ENCODE data around the gene PRKAR2A.
"Not testable (repeated sequence)": the region's sequence is repeated elsewhere in the genome, so short reads cannot be mapped to it uniquely, and the experiment has no call there.

Gene PRKAR2A

DNA sequence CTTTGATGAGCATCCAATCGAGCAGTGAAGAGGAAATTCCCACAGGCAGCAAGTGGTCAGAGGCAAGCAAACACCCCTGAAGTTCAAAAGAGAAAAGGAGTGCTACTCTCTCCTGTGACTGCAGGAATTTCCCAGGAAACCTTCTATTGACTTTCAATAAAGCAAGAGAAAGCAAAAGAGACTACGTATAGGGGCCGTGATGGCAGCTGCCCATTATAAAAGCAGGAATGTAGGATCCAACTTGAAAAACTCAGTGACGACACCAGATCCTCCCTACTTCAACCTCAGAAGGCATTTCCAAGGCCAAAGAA is 77.5 kb downstream of the PRKAR2A start:
- no peak for DNase-seq

DNA sequence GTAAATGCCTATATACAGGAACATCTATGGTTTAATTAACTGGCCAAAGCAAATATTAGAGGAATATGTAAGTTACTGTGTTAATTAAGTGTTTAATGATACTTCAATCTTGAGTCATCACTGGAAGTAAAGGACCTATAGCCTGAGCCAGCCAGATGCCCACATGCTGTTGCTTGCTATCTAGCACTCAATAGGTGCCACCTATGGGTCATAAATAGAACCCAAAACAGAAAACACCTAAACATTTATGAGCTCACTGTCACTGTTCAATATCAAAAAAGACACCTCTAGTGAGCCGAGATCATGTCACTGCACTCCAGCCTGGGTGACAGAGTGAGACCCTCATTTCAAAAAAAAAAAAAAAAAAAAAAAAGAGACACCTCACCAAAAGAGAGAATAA is 82.3 kb downstream of the PRKAR2A start:
- DNase-seq: no peak

DNA sequence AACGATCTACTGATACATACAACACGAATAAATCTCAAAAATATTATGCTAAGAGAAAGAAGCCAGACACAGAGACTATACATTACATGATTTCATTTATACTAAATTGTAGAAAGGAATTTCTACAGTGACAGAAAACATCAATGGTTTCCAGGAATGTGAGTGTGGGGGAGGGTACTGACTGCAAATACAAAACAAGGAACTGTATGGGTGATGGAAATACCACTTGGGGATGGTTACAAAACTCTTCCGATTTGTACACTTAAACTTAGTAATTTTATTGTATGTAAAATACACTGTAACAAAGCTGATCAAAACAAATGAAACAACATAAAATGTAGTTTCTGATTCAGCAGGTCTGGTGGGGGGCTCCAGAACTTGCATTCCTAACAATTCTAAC is 84.9 kb downstream of the PRKAR2A start:
- DNase-seq: no peak

DNA sequence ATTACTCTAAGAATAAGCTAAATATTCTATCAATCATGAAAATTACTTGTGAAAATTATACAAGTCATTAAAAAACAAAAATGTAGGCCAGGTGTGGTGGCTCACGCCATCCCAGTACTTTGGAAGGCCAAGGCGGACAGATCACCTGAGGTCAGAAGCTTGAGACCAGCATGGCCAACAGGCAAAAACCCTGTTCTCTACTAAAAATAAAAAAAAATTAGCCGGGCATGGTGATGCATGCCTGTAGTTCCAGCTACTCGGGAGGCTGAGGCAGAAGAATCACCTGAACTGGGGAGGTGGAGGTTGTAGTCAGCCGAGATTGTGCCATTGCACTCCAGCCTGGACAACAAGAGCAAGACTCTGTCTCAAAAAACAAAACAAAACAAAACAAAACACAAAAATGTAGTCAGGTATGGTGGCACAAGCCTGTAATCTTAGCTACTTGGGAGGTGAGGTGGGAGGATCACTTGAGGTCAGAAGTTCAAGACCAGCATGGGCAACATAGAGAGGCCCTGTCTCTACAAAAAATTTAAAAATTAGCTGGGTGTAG is 87.6 kb downstream of the PRKAR2A start:
- DNase-seq: not testable (repeated sequence)

DNA sequence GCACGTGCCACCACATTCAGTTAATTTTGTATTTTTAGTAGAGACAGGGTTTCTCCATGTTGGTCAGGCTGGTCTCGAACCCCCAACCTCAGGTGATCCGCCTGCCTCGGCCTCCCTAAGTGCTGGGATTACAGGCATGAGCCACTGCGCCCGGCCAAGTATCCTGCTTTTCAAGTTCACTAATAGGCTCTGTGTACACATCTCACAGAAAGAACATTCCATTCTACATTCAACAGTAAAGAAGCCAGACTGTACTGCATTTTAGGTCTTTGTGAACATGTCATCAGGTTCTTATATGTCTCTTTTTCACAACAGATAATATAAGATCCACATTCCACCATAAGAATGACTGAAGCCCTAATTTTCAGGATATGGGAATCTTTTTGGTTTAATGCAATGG is 88.1 kb downstream of the PRKAR2A start:
- not testable (repeated sequence) for DNase-seq

DNA sequence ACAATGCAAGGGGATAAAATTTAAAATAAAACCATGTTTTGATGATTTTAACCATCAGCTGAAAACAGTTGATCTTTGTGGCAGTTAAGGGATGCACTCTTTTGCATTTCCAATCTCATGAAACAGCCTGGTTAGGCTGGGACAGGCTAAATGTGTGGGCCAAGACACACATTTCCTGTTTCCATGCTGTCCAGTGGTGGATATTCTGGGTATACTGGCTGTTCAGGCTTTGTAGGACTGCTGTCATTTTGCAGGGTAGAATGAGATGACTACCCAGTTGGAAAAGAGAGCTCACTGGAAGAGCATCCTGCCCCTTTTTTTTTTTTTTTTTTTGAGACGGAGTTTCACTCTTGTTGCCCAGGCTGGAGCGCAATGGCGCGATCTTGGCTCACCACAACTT is 88.6 kb downstream of the PRKAR2A start:
- DNase-seq: no peak

DNA sequence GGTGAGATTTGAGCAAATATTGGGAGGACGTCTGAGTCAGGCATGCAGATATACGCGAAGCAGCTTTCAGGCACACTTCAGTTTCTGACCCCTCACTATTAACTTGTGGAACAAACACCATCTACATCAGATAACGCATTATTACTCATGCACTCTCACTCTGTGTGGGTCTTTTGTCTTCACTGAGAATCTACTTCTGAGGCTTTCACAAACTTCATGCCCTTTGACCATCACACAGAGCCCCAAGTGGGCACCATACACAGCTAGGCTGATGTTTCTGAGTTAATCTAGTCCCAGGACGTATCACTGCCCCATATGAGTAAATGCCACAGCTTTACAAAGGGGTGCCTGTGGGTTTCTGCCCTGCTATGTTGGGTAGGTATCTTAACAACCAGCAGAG is 91.0 kb downstream of the PRKAR2A start:
- no peak for DNase-seq

DNA sequence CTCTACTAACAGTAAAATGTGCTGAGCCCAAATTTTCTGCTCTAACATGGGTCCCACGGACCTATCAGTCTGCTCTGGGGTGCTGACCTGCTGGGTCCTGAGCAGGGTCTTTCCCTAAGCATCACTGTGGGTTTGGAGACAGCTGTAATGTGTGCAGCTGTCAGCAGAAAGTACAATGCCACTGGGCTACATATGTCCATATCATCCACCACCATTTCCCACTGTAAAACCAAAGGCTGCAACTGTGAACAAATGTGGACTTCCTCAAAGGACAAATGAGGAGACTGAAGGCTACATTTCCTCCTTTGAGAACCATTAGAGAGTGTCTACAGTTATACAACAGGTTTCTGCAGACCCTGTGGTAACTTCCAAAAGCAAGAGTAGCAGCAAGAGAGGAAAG is 96.8 kb downstream of the PRKAR2A start:
- DNase-seq: no peak

DNA sequence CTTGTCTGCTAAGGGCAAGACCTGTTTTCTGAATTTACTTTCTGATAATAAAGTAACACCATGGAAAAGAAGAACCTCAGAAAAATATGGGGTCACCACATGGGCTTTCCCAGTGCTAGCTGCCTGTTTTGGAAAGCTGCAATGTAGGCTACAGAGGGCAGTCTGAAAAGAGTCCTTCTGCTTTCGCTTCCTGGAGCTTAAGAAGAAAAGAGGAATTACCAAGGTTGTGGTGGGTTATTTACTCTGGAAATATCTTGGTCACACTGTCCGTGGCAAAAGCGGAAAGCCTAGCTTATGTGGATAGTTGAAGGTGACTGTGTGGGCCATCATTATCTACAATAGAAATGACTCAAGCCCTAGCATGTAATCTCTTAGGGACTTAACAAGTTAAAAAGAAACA is 98.9 kb downstream of the PRKAR2A start:
- DNase-seq: no peak

DNA sequence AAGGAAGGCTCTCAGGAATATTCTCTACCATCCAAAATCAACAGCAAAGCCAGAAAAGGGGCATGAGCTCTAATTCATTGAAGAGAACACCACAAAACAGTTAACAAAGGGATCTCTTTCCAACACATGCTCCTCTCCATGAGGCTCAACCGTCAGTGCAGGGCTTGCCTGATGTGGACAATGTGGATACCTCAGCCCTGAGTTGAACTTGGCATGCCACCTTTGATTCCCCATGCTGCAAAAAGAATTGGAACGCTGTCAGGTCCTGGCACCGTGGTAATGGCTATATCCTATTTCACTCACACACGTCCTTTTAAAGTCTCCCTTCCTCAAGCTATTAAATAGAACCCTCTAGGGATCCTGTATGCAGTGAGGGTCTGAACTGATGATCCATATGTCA is 100.0 kb downstream of the PRKAR2A start:
- peak; percentile 27 for DNase-seq

DNA sequence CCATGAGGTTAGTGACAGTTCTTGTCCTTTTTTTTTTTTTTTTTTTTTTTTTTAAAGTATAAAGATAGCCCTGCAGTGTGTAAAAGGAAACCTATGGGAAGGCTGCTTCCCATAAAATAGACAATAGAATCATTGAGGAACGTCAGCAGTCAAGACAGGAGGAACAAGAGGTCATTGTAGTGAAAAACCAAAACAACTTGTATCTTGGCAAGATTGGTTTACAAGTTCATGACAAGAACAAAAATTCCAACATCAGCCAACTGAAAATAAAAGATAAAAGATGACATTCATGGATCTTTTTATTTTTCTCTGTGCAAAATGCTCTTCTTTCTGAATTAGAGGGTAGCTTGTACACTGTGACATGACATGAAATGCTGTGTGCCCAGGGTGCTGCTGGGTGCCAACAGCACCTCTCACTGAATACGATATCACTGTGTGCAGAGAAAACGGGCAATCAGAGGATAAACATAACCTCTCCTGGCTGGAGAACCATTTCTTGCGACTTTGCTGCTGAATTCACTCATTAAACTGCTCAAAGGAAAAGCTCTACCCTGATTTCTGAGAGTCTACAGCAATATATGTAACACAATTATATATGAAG is 100.6 kb downstream of the PRKAR2A start:
- no peak for DNase-seq

DNA sequence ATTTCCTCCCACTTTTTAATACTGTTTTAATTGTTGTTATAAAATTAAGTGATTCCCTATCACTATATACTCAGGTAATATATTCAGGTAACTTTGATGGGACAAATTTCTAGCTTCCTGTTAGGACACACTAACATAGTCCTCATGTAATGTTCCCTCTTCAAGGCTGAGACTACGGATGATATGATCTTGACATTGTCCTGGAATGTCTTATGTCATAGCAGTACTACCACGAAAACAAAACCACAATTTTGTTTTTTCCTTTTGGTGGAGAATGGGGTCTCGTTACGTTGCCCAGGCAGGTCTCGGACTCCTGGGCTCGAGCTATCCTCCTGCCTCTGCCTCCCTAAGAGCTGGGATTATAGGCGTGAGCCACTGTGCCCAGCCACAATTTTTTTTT is 103.9 kb downstream of the PRKAR2A start:
- no peak for DNase-seq

DNA sequence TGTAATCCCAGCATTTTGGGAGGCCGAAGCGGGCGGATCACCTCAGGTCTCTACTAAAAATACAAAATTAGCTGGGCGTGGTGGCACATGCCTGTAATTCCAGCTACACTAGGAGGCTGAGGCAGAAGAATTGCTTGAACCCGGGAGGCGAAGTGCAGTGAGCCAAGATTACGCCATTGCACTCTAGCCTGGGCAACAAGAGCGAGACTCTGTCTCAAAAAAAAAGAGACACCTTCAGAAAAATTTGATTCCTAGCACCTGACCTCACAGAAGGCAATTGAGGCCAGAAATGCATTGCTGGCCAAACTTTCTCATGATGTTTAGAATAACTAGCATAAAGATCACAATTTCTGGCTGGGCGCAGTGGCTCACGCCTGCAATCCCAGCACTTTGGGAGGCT is 106.4 kb downstream of the PRKAR2A start:
- DNase-seq: not testable (repeated sequence)

DNA sequence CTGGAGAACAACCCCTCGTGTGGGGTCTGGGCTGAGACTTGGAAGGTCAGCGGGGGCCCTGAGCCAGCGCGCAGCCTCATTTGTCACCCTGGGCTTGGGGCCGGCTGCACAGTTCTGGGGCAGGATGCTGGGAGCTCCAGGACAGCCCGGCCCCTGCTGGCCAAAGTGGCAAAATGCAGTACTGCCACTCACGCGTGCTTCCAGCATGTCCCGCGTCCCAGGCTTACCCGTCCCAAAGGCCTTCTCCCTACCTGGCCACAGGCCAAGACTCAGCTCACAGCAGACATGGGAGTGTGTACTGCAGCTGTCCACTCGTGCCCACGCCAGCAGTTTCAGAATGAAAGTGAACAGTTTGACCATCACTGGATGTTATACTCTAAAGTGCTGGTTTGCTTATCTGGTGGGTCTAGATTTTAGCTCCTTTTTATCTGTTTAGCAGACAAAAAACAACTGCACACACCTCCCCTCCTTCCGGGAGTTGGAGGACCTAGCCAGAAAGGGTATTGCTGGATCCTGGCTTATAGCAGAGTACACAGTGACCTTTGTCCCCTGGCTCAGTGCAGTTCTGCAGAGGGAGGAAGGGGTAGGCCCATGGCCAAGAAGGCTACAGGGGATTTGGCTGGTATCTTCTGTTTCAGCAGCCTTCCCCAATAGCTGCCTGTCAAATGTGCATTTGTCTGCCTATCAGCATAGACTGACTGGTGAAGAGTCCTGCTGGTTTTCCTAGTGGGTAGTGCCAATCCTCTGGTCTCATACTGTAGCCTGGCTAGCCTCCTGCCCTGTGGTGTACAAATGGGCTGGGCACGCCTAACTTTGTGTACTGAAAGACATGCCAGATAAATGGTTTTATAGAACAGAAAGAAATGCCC is 107.5 kb downstream of the PRKAR2A start:
- peak; percentile 78 for DNase-seq

DNA sequence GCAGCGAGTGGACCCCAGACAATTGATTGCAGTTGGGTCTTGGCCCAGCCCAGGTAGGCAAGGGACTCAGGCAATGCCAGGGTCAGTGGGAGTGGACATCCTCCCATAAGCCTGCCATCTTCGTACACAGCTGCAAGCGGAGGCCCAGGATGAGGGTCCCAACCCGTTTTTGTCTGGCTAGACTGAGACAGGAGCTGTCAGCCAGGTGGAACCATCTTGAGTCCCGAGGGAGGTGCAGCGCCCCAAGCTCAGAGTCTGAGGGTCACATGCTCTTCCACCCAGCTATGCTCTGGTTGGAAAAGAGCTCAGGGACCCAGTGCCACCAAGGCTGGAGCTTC is 108.1 kb downstream of the PRKAR2A start:
- DNase-seq: no peak

DNA sequence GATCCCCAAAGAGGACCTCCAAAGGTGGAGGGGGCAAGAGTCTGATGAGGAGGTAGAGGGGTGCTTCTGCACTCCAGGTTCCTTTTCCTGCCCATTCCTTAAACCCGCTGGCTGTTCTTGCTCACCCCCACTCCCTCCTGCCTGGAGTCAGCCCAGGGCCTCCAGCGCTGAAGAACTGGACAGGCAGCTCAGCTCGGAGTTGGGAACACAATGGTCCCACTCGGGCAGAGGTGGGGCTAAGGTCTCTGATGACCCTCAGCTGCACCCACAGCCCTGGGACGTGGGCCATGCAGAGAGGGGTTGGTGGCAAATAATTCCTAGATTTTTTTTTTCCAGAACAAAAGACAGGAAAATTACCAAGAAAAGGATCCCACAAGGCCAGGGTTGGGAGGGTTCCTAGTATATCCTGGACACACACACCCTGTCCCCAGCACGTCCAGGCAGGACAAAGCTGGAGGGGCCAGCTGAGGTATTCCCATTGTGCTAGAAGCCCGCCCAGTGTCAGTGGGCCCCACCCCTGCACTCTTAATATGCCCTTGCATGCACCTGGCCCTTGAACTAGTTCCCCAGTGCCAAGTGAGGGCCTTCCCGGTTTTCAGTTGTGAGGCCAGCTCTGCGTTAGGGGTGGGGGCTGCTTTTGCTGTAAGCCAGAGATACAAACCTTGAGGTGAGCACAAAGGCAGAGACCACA is 108.6 kb downstream of the PRKAR2A start:
- DNase-seq: no peak

DNA sequence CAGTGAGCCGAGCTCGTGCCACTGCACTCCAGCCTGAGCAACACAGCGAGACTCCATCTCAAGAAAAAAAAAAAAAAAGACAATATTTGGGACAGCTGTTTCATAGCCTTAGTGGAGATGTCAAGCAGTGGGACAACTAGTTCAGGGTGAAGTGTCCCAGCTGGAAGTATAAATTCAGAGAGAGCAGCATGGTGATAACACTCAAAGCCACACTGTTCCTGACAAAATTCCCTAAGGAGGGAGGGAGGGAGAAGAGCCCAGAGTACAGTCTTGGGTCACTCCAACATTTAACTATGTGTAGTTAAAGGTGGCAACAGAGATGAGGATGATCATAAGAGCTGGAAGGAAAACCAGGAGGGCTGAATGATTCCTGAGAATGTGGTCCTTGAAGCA is 109.5 kb downstream of the PRKAR2A start:
- DNase-seq: no peak

DNA sequence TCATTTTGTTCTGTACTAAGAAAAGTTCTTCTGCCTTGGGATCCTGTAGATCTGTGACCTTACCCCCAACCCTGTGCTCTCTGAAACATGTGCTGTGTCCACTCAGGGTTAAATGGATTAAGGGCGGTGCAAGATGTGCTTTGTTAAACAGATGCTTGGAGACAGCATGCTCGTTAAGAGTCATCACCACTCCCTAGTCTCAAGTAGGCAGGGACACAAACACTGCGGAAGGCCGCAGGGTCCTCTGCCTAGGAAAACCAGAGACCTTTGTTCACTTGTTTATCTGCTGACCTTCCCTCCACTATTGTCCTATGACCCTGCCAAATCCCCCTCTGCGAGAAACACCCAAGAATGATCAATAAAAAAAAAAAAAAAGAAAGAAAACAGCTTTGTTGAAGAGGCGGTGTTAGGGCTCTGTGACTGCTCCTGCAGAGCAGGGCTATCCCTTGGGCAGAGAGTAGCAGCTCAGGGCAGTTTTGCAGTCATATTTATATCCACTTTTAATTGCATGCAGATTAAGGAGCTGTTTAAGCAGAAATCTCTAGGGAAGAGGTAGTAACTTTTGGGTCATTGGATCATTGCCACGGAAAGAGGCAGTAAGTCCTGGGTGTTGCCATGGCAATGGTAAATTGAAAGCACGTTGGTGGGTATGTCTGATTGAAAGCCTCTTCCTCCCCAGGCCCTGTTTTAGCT is 112.5 kb downstream of the PRKAR2A start:
- DNase-seq: not testable (repeated sequence)

DNA sequence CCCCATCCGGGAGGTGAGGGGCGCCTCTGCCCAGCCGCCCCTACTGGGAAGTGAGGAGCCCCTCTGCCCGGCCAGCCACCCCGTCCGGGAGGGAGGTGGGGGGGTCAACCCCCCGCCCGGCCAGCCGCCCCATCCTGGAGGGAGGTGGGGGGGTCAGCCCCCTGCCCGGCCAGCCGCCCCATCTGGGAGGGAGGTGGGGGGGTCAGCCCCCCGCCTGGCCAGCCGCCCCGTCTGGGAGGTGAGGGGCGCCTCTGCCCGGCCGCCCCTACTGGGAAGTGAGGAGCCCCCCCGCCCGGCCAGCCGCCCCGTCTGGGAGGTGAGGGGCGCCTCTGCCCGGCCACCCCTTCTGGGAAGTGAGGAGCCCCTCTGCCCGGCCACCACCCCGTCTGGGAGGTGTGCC is 113.1 kb downstream of the PRKAR2A start:
- DNase-seq: not testable (repeated sequence)

DNA sequence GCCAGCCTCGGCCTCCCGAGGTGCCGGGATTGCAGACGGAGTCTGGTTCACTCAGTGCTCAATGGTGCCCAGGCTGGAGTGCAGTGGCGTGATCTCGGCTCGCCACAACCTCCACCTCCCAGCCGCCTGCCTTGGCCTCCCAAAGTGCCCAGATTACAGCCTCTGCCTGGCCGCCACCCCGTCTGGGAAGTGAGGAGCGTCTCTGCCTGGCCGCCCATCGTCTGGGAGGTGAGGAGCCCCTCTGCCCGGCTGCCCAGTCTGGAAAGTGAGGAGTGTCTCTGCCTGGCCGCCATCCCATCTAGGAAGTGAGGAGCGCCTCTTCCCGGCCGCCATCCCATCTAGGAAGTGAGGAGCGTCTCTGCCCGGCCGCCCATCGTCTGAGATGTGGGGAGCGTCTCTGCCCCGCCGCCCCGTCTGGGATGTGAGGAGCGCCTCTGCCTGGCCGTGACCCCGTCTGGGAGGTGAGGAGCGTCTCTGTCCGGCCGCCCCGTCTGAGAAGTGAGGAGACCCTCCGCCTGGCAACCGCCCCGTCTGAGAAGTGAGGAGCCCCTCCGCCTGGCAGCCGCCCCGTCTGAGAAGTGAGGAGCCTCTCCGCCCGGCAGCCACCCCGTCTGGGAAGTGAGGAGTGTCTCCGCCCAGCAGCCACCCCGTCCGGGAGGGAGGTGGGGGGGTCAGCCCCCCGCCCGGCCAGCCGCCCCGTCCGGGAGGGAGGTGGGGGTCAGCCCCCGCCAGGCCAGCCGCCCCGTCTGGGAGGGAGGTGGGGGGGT is 113.7 kb downstream of the PRKAR2A start:
- not testable (repeated sequence) for DNase-seq

DNA sequence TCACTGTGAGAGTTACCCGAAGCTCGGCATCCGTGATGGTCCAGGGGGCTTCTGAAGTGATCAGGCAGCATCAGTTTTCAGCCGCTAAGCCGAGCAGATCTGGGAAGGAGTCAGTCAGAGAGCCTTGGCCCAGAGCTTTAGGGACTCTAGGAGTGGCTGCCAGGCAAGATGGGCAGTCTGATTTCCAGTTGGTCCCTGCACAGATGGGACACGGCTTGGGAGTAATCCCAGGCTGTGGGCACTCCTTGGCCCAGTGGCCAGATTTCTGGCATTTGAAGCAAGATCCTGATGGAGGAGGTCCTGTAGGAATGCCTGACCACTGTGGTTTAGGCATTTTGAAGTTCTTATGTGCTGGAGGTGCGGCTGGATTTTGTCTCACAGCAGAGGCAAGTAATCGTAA is 120.2 kb downstream of the PRKAR2A start:
- DNase-seq: no peak

DNA sequence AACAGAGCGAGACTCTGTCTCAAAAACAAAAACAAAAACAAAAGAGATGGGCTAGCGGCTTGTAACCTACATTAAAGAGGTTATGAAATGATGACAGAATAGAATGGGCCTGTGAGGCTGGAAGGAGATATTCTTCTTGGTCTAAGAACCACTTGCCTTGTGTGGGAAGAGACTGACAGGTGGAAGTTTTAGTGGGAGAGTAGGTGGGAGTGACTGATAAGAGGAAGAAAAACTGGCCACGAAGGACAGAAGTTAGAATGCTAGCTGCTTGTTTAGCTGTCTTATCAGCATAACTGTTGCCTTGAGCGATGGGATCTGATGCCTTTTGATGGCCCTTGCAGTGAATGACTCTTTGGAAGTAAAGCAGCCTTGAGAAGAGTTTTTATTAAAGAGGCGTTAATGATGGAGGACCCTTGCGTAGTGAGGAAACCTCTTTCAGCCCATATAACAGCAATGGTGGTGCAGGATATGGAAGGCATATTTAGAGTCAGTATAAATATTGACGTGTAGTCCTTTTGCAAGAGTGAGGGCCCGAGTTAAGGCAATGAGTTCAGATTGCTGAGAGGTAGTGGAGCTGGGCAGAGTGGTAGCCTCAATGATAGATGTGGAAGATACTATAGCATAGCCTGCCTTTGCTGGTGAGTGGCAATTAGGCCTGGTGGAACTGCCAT is 122.4 kb downstream of the PRKAR2A start:
- DNase-seq: not testable (repeated sequence)

All from femur (tissue), 1 donor.